Activated T-helper 17 cell treated with anti-CD3 and anti-CD28 coated beads, Interleukin-2, amount 50 U/mL, for 72 hours (primary cell): ENCODE data around the gene OVCA2. TPM values are rescaled to one million over a fixed set of nuclear protein-coding genes. Genes with fewer than 3 reads are reported as not detected.
A peak's percentile ranks its signal among the peaks of the same experiment; 100 is the strongest.

ENCODE experiments used
- ATAC-seq: fragments of 150-1000 bp; cut with Tn5 transposase; replicated peaks from 2 replicates; pipeline ENCODE4 v1.10.0; 2021; ENCODE audit warnings: mild to moderate bottlenecking, moderate library complexity
- H3K27ac Mint-ChIP-seq: one replicate; pipeline ENCODE4 v1.8.0; 2022; ENCODE audit warnings: mixed read lengths
- H3K27me3 Mint-ChIP-seq: one replicate; pipeline ENCODE4 v1.8.0; 2022; ENCODE audit warnings: mixed read lengths
- H3K36me3 Mint-ChIP-seq: one replicate; pipeline ENCODE4 v1.8.0; 2022; ENCODE audit warnings: low read depth, mild to moderate bottlenecking, mixed read lengths
- H3K4me1 Mint-ChIP-seq: one replicate; pipeline ENCODE4 v1.8.0; 2022; ENCODE audit warnings: mixed read lengths
- H3K4me3 Mint-ChIP-seq: one replicate; pipeline ENCODE4 v1.8.0; 2022; ENCODE audit warnings: mild to moderate bottlenecking, mixed read lengths
- H3K9me3 Mint-ChIP-seq: one replicate; pipeline ENCODE4 v1.8.0; 2022; ENCODE audit warnings: mixed read lengths
- total RNA-seq, 2 donors: library from RNA; stranded (reverse); gene quantifications; one replicate each; pipeline ENCODE4 v1.2.3, GENCODE V29; 2022

Gene OVCA2
- total RNA-seq, 2 donors from 2014 or later: 20.7 to 39.3 TPM

DNA sequence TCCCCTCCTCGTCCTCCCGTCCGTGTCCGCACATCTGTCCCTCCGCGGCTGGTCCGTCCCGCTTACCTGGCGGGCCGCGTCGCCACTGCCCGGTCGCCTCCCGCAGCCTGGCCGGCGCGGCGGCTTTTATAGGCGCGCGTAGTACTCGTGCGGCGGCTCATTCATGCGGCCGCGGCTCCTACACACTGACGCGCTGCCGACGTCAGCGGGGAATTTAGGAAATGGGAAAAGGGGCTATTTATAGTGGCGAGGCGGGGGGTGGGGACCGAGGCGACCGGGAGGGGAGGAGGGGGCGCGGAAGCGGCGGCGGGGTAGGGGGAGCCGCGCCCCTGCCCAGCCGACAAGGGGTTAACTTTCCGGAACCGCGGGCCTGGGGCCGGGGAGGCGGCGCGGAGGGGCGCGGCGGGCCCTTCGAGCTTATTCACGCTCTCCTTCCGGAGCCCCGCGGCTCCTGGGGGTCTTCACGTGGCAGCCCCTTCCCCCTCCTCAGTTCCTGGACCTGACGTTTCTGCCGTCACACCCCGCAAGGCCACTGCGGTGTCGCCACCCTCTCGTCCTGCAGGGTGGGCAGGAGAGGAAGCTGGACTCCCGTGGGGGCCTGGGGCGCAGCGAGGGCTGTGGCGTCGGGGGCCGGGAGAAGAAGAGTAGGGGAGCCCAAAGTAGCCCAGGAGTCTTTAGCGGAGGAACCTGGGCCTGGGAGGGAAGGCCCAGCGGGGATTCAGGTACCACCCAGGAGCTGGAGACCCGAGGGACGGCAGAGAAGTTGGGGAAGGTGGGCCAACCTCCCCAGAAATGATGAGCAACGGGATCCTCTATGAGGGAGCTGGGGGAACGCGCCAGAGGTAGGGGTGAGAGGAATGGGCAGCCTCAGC lies 9.5 kb downstream of the OVCA2 start:
- H3K4me3 Mint-ChIP-seq: peak overlapping the region; percentile 55

DNA sequence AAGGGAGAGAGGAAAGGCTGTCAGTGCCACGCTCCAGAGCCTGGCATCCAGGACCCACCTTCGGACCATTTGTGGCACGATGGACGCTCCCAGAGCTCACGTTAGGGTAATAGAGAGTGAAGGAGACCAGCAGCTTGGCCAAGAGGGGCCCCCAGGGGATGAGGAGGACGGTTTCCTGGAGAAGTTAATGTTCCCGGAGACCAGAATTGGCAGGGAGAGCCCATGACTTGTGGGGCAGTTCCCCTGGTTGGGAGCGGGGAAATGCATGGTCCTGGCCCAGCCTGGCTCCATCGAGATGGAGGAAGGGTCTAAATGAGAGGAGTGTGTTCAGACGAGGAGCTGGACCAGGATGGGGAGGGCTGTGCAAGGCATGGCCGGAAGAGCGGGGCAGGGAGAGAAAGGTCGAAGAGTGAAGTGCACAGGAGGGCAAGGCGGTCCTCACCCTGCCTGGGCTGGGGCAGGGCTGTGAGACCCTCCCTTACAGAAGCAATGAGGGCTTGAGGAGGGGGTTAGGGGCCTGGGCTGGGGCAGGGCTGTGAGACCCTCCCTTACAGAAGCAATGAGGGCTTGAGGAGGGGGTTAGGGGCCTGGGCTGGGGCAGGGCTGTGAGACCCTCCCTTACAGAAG lies 10.2 kb downstream of the OVCA2 start:
- H3K36me3 Mint-ChIP-seq: peaks cover 27% of the 10 kb centered on the region
- H3K27me3 Mint-ChIP-seq: peaks cover 6% of the 10 kb centered on the region
- no peaks in the 10 kb centered on the region for H3K9me3 Mint-ChIP-seq
- ATAC-seq: no peak
- H3K4me3 Mint-ChIP-seq: peak overlapping the region; percentile 55
- peaks cover 11% of the 10 kb centered on the region for H3K4me1 Mint-ChIP-seq
- peak overlapping the region; percentile 32 for H3K27ac Mint-ChIP-seq

More for the DNA sequence above, 9.5 kb downstream of the OVCA2 start:
- peaks cover 11% of the 10 kb centered on the region for H3K4me1 Mint-ChIP-seq
- peak overlapping the region; percentile 50 for H3K27ac Mint-ChIP-seq
- no peak for ATAC-seq
- H3K27me3 Mint-ChIP-seq: peaks cover 6% of the 10 kb centered on the region
- H3K36me3 Mint-ChIP-seq: peaks cover 22% of the 10 kb centered on the region
- no peaks in the 10 kb centered on the region for H3K9me3 Mint-ChIP-seq

DNA sequence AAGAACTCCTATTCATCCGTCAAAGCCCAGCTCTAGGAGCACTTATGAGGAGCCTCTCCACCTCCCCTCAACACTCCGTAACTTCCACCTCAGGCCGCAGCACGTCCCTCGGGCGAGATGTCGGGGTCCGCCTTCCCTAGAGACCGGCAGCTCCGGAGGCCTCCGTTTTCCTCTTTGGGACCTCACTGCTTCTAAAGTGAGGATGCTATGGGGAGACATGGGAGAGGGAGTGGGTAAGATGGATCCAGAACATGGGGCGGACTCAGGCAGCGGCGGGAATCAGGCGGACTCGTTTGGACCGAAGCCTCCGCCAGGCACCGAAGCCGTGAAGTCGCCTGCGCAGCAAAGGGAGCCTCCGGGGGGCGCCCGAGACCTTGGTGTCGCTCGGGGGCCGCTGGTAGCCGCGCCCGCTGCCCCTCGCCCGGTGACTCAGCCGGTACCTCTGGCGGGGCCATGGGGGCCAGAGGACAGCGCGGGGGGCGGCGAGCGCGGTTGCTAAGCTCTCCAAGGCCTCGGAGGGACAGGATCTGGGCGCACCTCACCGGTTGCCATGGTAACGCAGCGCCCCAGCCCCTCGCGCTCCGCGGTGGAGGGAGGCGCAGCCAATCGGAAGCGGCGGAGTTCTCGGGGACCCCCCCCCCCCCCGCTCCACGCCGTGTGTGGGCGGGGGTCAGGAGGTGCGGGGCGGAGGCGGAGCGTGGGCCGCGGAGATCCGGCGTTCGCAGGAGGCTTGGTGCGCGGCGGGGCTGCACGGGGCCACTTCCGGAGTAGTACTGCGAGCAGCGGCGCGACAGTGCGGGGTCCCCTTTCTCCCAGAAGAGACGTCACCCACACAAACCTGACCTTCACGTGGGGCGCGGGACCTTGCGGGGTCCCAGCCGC lies 11.8 kb downstream of the OVCA2 start:
- peak overlapping the region; percentile 66 for H3K27ac Mint-ChIP-seq
- H3K4me3 Mint-ChIP-seq: peak overlapping the region; percentile 80
- H3K4me1 Mint-ChIP-seq: peaks cover 11% of the 10 kb centered on the region
- H3K36me3 Mint-ChIP-seq: peaks cover 29% of the 10 kb centered on the region
- H3K9me3 Mint-ChIP-seq: no peaks in the 10 kb centered on the region
- H3K27me3 Mint-ChIP-seq: peaks cover 6% of the 10 kb centered on the region
- peak; percentile 15 for ATAC-seq

DNA sequence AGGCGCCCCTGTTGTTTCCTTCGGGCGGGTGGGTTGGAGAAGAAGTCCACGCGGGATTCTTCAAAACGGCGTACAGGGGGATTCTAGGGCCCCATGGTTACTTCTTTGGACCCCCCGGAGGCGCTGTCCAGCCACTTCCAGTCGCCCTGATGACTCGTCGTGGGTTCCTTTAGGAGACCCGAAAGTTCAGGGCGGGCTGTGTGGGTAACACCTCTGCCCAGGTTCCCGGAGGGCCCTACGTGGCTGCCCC lies 12.4 kb downstream of the OVCA2 start:
- Mint-ChIP-seq H3K4me1 (peaks cover 11% of the 10 kb centered on the region), H3K27ac (peak overlapping the region; percentile 66), H3K4me3 (peak overlapping the region; percentile 80), H3K9me3 (no peaks in the 10 kb centered on the region), H3K27me3 (peaks cover 6% of the 10 kb centered on the region), H3K36me3 (peaks cover 25% of the 10 kb centered on the region)
- no peak for ATAC-seq

DNA sequence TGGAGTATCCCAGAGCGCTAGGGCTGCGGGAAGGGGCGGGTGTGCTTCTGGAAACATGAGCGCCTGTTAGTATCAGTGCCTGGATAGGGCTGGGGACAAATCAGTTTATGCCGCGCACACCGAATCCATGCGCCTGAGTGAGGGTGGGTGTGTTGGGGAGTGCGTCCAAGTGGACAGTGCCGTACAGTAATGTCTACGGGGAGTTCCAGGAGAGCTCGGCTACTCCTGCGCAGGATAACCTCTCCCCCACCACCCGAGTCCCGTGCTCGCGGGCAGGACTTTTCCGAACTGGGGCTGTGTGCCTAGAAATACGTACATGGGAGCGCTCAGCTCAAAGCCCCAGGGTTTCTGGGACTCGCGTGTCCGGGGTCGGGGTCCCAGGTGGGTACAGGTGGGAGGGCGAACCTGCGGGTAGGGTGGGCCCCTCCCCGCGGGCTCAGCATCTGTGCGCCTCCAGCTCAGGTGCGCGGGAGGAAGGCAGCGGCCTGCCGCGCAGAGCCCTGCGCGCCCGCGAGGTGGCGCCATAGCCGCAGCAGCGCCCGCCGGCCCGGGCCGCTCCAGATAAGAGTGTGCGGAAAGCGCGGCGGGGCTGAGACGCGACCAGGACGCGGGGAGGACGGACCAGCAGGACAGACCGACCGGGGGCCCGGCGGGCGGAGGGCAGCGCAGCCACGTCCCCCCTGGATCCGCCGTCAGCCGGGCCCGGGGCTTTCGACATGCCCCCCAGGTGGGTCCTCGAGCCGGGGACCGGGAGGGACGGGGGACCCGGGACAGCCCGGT lies 12.9 kb downstream of the OVCA2 start, which contains the start of gene HIC1:
TSS of gene HIC1 (plus strand) at position 592 of the 780 bp plus-strand sequence. CDS start 1,588 bp downstream, outside the sequence.
- Mint-ChIP-seq H3K27me3 (peaks cover 10% of the 10 kb centered on the region), H3K27ac (peak within 1 kb of the TSS; percentile 66), H3K4me1 (peaks cover 11% of the 10 kb centered on the region), H3K9me3 (no peaks in the 10 kb centered on the region), H3K4me3 (peak within 1 kb of the TSS; percentile 80), H3K36me3 (peaks cover 28% of the 10 kb centered on the region)
- peak; percentile 69 for ATAC-seq

DNA sequence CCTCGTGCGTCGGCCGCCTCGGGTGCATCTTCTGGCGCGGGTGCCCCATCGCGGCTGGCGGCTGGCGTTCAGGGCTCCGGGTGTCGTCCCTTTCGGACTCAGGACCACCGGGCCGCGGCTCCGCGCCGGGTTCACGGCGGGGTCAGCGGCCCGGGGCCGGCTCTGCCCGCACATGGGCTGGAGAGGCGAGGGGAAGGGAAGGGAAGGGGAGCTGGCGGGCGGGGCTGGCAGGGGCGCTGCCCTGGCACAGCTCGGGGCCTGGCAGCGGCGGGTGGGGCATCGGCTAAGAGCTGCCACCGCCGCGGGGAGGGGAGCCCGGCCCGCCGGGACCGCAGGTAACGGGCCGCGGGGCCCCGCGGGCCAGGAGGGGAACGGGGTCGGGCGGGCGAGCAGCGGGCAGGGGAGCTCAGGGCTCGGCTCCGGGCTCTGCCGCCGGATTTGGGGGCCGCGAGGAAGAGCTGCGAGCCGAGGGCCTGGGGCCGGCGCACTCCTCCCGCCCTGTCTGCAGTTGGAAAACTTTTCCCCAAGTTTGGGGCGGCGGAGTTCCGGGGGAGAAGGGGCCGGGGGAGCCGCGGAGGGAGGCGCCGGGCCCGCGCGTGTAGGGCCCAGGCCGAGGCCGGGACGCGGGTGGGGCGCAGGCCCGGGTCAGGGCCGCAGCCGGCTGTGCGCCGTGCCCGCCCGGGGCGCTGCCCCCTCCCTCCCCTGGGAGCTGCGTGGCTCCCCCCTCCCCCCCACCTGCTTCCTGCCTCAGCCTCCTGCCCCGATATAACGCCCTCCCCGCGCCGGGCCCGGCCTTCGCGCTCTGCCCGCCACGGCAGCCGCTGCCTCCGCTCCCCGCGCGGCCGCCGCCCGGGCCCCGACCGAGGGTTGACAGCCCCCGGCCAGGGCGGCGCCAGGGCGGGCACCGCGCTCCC lies 13.7 kb downstream of the OVCA2 start:
- no peak for ATAC-seq
- Mint-ChIP-seq H3K27ac (no peak overlapping the region), H3K4me1 (peaks cover 11% of the 10 kb centered on the region), H3K27me3 (peaks cover 10% of the 10 kb centered on the region), H3K9me3 (no peaks in the 10 kb centered on the region), H3K36me3 (peaks cover 36% of the 10 kb centered on the region), H3K4me3 (peak overlapping the region; percentile 80)

DNA sequence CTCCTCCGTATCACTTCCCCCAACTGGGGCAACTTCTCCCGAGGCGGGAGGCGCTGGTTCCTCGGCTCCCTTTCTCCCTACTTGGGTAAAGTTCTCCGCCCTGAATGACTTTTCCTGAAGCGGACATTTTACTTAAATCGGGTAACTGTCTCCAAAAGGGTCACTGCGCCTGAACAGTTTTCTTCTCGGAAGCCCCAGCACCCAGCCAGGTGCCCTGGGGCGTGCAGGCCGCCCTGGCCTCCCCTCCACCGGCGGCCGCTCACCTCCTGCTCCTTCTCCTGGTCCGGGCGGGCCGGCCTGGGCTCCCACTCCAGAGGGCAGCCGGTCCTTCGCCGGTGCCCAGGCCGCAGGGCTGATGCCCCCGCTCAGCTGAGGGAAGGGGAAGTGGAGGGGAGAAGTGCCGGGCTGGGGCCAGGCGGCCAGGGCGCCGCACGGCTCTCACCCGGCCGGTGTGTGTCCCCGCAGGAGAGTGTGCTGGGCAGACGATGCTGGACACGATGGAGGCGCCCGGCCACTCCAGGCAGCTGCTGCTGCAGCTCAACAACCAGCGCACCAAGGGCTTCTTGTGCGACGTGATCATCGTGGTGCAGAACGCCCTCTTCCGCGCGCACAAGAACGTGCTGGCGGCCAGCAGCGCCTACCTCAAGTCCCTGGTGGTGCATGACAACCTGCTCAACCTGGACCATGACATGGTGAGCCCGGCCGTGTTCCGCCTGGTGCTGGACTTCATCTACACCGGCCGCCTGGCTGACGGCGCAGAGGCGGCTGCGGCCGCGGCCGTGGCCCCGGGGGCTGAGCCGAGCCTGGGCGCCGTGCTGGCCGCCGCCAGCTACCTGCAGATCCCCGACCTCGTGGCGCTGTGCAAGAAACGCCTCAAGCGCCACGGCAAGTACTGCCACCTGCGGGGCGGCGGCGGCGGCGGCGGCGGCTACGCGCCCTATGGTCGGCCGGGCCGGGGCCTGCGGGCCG lies 14.7 kb downstream of the OVCA2 start:
- Mint-ChIP-seq H3K4me1 (peaks cover 11% of the 10 kb centered on the region), H3K4me3 (peak overlapping the region; percentile 58)
- ATAC-seq: peak; percentile 14

DNA sequence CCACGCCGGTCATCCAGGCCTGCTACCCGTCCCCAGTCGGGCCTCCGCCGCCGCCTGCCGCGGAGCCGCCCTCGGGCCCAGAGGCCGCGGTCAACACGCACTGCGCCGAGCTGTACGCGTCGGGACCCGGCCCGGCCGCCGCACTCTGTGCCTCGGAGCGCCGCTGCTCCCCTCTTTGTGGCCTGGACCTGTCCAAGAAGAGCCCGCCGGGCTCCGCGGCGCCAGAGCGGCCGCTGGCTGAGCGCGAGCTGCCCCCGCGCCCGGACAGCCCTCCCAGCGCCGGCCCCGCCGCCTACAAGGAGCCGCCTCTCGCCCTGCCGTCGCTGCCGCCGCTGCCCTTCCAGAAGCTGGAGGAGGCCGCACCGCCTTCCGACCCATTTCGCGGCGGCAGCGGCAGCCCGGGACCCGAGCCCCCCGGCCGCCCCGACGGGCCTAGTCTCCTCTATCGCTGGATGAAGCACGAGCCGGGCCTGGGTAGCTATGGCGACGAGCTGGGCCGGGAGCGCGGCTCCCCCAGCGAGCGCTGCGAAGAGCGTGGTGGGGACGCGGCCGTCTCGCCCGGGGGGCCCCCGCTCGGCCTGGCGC lies 15.4 kb downstream of the OVCA2 start:
- H3K27me3 Mint-ChIP-seq: peaks cover 4% of the 10 kb centered on the region
- peaks cover 48% of the 10 kb centered on the region for H3K36me3 Mint-ChIP-seq
- ATAC-seq: no peak
- peaks cover 4% of the 10 kb centered on the region for H3K4me1 Mint-ChIP-seq
- no peaks in the 10 kb centered on the region for H3K9me3 Mint-ChIP-seq
- H3K4me3 Mint-ChIP-seq: peak overlapping the region; percentile 19
- H3K27ac Mint-ChIP-seq: no peak overlapping the region

More for the DNA sequence above, 14.7 kb downstream of the OVCA2 start:
- H3K27ac Mint-ChIP-seq: no peak overlapping the region
- peaks cover 45% of the 10 kb centered on the region for H3K36me3 Mint-ChIP-seq
- H3K27me3 Mint-ChIP-seq: peaks cover 10% of the 10 kb centered on the region
- H3K9me3 Mint-ChIP-seq: no peaks in the 10 kb centered on the region

DNA sequence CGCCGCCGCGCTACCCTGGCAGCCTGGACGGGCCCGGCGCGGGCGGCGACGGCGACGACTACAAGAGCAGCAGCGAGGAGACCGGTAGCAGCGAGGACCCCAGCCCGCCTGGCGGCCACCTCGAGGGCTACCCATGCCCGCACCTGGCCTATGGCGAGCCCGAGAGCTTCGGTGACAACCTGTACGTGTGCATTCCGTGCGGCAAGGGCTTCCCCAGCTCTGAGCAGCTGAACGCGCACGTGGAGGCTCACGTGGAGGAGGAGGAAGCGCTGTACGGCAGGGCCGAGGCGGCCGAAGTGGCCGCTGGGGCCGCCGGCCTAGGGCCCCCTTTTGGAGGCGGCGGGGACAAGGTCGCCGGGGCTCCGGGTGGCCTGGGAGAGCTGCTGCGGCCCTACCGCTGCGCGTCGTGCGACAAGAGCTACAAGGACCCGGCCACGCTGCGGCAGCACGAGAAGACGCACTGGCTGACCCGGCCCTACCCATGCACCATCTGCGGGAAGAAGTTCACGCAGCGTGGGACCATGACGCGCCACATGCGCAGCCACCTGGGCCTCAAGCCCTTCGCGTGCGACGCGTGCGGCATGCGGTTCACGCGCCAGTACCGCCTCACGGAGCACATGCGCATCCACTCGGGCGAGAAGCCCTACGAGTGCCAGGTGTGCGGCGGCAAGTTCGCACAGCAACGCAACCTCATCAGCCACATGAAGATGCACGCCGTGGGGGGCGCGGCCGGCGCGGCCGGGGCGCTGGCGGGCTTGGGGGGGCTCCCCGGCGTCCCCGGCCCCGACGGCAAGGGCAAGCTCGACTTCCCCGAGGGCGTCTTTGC lies 16.2 kb downstream of the OVCA2 start:
- Mint-ChIP-seq H3K27ac (no peak overlapping the region), H3K4me3 (peak overlapping the region; percentile 19)

DNA sequence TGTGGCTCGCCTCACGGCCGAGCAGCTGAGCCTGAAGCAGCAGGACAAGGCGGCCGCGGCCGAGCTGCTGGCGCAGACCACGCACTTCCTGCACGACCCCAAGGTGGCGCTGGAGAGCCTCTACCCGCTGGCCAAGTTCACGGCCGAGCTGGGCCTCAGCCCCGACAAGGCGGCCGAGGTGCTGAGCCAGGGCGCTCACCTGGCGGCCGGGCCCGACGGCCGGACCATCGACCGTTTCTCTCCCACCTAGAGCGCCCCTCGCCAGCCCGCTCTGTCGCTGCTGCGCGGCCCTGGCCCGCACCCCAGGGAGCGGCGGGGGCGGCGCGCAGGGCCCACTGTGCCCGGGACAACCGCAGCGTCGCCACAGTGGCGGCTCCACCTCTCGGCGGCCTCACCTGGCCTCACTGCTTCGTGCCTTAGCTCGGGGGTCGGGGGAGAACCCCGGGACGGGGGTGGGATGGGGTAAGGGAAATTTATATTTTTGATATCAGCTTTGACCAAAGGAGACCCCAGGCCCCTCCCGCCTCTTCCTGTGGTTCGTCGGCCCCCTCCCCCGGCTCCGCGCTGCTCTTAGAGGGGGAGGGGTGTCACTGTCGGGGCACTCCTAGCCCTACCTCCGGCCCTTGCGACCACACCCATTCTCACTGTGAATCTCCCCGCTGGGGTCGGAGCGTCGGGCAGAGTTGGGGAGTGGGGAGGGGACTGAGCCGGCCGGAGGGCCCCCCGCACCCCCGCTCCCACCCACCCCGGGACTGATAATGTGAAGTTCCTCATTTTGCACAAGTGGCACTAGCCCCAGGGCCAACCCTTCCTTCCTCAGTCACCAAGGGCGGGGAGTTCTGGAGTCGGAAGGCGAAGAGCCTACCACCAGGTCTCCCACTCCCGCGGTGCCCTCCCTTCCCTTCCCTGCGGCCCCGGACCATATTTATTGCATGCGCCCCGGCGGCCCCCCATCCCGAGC lies 17.0 kb downstream of the OVCA2 start:
- peaks cover 4% of the 10 kb centered on the region for H3K27me3 Mint-ChIP-seq
- H3K9me3 Mint-ChIP-seq: no peaks in the 10 kb centered on the region
- peaks cover 2% of the 10 kb centered on the region for H3K4me1 Mint-ChIP-seq
- no peak for ATAC-seq
- H3K27ac Mint-ChIP-seq: peak overlapping the region; percentile 13
- H3K36me3 Mint-ChIP-seq: peaks cover 64% of the 10 kb centered on the region
- peak overlapping the region; percentile 57 for H3K4me3 Mint-ChIP-seq

More for the DNA sequence above, 16.2 kb downstream of the OVCA2 start:
- peaks cover 4% of the 10 kb centered on the region for H3K4me1 Mint-ChIP-seq
- no peaks in the 10 kb centered on the region for H3K9me3 Mint-ChIP-seq
- H3K36me3 Mint-ChIP-seq: peaks cover 55% of the 10 kb centered on the region
- peaks cover 4% of the 10 kb centered on the region for H3K27me3 Mint-ChIP-seq
- ATAC-seq: no peak
